Measurements from ENCODE around the gene TIGAR. TPM values are rescaled to one million over a fixed set of nuclear protein-coding genes. Genes with fewer than 3 reads are reported as not detected.

Gene TIGAR
- total and polyA plus RNA-seq, 2 donors (not counting 1 experiment from before 2014, with no cell fraction given): 15.3 to 19.5 TPM

DNA sequence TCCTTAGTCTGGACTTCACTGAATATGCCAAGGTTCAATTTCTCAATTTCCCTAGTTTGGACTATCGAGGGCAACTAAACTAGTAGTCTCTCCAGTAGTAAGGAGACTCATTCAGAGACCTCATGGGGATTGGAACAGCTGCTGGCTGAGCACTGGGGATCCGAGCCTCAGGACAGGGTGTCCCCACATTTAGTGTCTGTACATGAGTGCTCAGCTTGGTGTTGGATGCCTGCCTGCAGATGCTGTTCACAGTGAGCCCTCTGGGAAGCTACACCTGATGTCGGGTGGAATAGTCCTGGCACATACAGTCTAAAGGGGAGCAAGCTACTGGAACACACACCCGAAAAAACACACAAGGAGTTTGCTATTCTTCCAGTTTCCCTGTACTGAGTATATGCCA, 59.3 kb downstream of the TIGAR start:
- no peak overlapping the region for H3K27ac ChIP-seq (ENCODE audit: insufficient read depth, low read length)
- H3K9me3 ChIP-seq (ENCODE audit: control insufficient read depth, insufficient read depth, low read depth, low read length): no peaks in the 10 kb centered on the region
- peaks cover 6% of the 10 kb centered on the region for H3K27me3 ChIP-seq (ENCODE audit: control insufficient read depth, insufficient read depth, low read length)
- TF ChIP-seq EZH2 (IDR thresholded peaks at IDR 0.05; ENCODE audit: low read length, missing control alignments): no peak
- TF ChIP-seq, protein P1, sequence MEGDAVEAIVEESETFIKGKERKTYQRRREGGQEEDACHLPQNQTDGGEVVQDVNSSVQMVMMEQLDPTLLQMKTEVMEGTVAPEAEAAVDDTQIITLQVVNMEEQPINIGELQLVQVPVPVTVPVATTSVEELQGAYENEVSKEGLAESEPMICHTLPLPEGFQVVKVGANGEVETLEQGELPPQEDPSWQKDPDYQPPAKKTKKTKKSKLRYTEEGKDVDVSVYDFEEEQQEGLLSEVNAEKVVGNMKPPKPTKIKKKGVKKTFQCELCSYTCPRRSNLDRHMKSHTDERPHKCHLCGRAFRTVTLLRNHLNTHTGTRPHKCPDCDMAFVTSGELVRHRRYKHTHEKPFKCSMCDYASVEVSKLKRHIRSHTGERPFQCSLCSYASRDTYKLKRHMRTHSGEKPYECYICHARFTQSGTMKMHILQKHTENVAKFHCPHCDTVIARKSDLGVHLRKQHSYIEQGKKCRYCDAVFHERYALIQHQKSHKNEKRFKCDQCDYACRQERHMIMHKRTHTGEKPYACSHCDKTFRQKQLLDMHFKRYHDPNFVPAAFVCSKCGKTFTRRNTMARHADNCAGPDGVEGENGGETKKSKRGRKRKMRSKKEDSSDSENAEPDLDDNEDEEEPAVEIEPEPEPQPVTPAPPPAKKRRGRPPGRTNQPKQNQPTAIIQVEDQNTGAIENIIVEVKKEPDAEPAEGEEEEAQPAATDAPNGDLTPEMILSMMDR (conservative IDR thresholded peaks at IDR 0.05 in 1 of 2, IDR thresholded peaks at IDR 0.05 in 1 of 2; ENCODE audit: low read depth in 1 of 2, low read length in 2 of 2): no peak
- no peaks in the 10 kb centered on the region for H3K36me3 ChIP-seq (ENCODE audit: control insufficient read depth, insufficient read depth, low read length)
- H3K79me2 ChIP-seq (ENCODE audit: control insufficient read depth, insufficient read depth, low read length): no peaks in the 10 kb centered on the region
- H3K4me2 ChIP-seq (ENCODE audit: extremely low read depth, insufficient read depth, low read length): no peak overlapping the region
- no peak overlapping the region for H3K4me3 ChIP-seq (replicated peaks in 1 of 4; ENCODE audit: control extremely low read depth in 1 of 4, insufficient read depth in 1 of 4, low read depth in 3 of 4, low read length in 4 of 4)
- DNase-seq (ENCODE audit: low read depth in 2 of 2): no peak
- no peak overlapping the region for H3K9ac ChIP-seq (ENCODE audit: insufficient read depth, low read length)
- H4K20me1 ChIP-seq (ENCODE audit: control insufficient read depth, extremely low read depth, insufficient read depth, low read length): no peaks in the 10 kb centered on the region
- no peaks in the 10 kb centered on the region for H3K4me1 ChIP-seq (ENCODE audit: control insufficient read depth, extremely low read depth, insufficient read depth, low read length)
- no peak overlapping the region for H2AFZ ChIP-seq (ENCODE audit: low read length)

DNA sequence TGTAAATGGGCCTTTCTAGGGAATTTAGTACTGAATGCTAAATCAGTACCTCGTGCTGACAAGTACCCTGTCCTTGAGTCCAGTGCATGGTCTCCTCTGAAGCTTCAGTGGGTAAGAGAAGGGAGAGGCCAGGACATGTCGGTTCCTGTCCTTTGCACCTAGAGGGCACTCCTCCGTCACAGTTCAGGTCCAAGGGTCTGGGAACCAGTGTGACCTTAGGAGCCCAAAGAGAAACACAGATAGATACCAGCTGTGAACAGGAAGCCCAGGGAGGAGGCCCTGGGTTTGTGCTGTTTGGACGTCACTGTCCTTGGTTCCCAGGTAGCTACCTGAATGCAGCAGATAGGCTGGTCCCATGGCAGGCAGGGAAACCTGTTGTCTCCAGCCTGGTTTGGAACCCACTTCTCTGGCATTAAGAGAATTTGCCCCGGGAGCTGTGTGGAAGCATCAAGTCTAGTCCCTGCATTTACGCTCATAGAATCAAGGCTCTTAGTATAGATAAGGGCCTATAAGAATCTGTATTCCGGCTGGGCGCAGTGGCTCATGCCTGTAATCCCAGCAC, 62.4 kb downstream of the TIGAR start:
- DNase-seq (ENCODE audit: low read depth in 2 of 2): no peak
- Histone ChIP-seq H2AFZ (ENCODE audit: low read length) (no peak overlapping the region), H3K79me2 (ENCODE audit: control insufficient read depth, insufficient read depth, low read length) (no peaks in the 10 kb centered on the region), H3K27me3 (ENCODE audit: control insufficient read depth, insufficient read depth, low read length) (peaks cover 6% of the 10 kb centered on the region), H3K27ac (ENCODE audit: insufficient read depth, low read length) (no peak overlapping the region), H3K4me3 (replicated peaks in 1 of 4; ENCODE audit: control extremely low read depth in 1 of 4, insufficient read depth in 1 of 4, low read depth in 3 of 4, low read length in 4 of 4) (no peak overlapping the region), H3K36me3 (ENCODE audit: control insufficient read depth, insufficient read depth, low read length) (no peaks in the 10 kb centered on the region), H3K9ac (ENCODE audit: insufficient read depth, low read length) (no peak overlapping the region), H4K20me1 (ENCODE audit: control insufficient read depth, extremely low read depth, insufficient read depth, low read length) (no peaks in the 10 kb centered on the region), H3K4me2 (ENCODE audit: extremely low read depth, insufficient read depth, low read length) (no peak overlapping the region), H3K4me1 (ENCODE audit: control insufficient read depth, extremely low read depth, insufficient read depth, low read length) (no peaks in the 10 kb centered on the region), H3K9me3 (ENCODE audit: control insufficient read depth, insufficient read depth, low read depth, low read length) (no peaks in the 10 kb centered on the region)
- TF ChIP-seq, protein P1 (conservative IDR thresholded peaks at IDR 0.05 in 1 of 2, IDR thresholded peaks at IDR 0.05 in 1 of 2; ENCODE audit: low read depth in 1 of 2, low read length in 2 of 2): no peak
- TF ChIP-seq EZH2 (IDR thresholded peaks at IDR 0.05; ENCODE audit: low read length, missing control alignments): no peak

DNA sequence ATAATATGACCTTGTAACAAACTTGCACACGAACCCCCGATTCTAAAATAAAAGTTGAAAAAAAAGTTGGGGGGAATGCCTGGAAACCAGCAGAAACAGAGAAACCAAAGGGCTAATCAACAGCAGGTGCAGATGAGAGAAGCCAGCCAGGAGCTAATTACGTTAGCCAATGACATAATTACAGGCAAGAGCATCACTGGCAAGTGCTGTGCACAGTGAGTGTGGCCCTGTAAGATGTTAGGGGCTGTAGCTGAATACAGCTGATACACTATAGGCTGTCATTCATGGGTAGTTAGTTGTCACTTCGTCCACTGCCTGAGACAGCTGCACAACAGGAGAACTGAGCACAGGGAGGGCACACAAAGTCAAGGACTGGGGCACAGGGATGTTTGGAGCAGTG, 65.8 kb downstream of the TIGAR start:
- Histone ChIP-seq H3K36me3 (ENCODE audit: control insufficient read depth, insufficient read depth, low read length) (no peaks in the 10 kb centered on the region), H3K4me1 (ENCODE audit: control insufficient read depth, extremely low read depth, insufficient read depth, low read length) (no peaks in the 10 kb centered on the region), H3K79me2 (ENCODE audit: control insufficient read depth, insufficient read depth, low read length) (no peaks in the 10 kb centered on the region), H4K20me1 (ENCODE audit: control insufficient read depth, extremely low read depth, insufficient read depth, low read length) (no peaks in the 10 kb centered on the region), H3K9ac (ENCODE audit: insufficient read depth, low read length) (no peak overlapping the region), H3K9me3 (ENCODE audit: control insufficient read depth, insufficient read depth, low read depth, low read length) (no peaks in the 10 kb centered on the region), H2AFZ (ENCODE audit: low read length) (no peak overlapping the region), H3K27ac (ENCODE audit: insufficient read depth, low read length) (no peak overlapping the region), H3K27me3 (ENCODE audit: control insufficient read depth, insufficient read depth, low read length) (no peaks in the 10 kb centered on the region), H3K4me2 (ENCODE audit: extremely low read depth, insufficient read depth, low read length) (no peak overlapping the region), H3K4me3 (replicated peaks in 1 of 4; ENCODE audit: control extremely low read depth in 1 of 4, insufficient read depth in 1 of 4, low read depth in 3 of 4, low read length in 4 of 4) (no peak overlapping the region)
- DNase-seq (ENCODE audit: low read depth in 2 of 2): no peak
- TF ChIP-seq EZH2 (IDR thresholded peaks at IDR 0.05; ENCODE audit: low read length, missing control alignments): no peak
- TF ChIP-seq, protein P1 (conservative IDR thresholded peaks at IDR 0.05 in 1 of 2, IDR thresholded peaks at IDR 0.05 in 1 of 2; ENCODE audit: low read depth in 1 of 2, low read length in 2 of 2): no peak

Data from fibroblast of lung (primary cell).